GM10266 (cell line): ENCODE results near the gene RHOH.

Experiments
- DNase-seq: peaks from one replicate; pipeline ENCODE4 v3.0.0; 2012; ENCODE audit errors: extremely low spot score
- CTCF ChIP-seq: IDR thresholded peaks from 2 replicates; pipeline ENCODE4 v1.5.1; 2012; ENCODE audit warnings: mild to moderate bottlenecking, low read depth; ENCODE audit not compliant: control insufficient read depth, insufficient read depth; ENCODE audit errors: missing control alignments

Gene RHOH

GRCh38 chr4:40193578-40193977, 3.3 kb upstream of the RHOH start:
- no peak for DNase-seq

GRCh38 chr4:40194602-40195161, 2.1 kb upstream of the RHOH start:
- DNase-seq = no peak
- no peak for TF ChIP-seq CTCF

More at GRCh38 chr4:40193578-40193977, 3.3 kb upstream of the RHOH start:
- no peak for TF ChIP-seq CTCF

- no peak for TF ChIP-seq CTCF
- no peak for DNase-seq
Measured at GRCh38 chr4:40195182-40196177, 1.4 kb upstream of the RHOH start.

GRCh38 chr4:40196272-40196671, 559 bp upstream of the RHOH start:
- no peak for TF ChIP-seq CTCF
- no peak for DNase-seq

- no peak for DNase-seq
- TF ChIP-seq CTCF = no peak
Measured at GRCh38 chr4:40197879-40198689, 1.3 kb downstream of the RHOH start.

GRCh38 chr4:40199179-40199670, 2.4 kb downstream of the RHOH start:
- no peak for TF ChIP-seq CTCF
- DNase-seq = no peak
